Measurements from ENCODE around the gene CHST14.

The CHST14 gene

DNA sequence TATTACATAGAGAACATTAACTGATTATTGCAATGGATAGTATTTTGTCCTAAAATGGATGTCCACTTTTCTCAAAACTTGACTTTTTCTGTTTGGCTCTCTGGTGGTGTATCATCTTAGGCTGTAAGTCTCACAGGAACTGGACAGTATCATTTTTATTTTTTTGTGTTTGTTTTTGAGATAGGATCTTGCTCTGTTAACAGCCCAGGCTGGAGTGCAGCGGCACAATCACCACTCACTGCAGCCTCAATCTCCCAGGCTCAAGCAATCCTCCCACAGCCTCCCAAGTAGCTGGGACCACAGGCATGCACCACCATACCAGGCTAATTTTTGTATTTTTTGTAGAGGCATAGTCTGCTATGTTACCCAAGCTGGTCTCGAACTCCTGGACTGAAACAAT lies 13.1 kb downstream of the CHST14 start:
- Histone ChIP-seq H2AK5ac (ENCODE audit: low read length) (no peak overlapping the region), H4K5ac (ENCODE audit: low read length) (no peak overlapping the region), H3K4me2 (ENCODE audit: low read length) (no peak overlapping the region), H3K27ac (ENCODE audit: low read depth, low read length) (no peak overlapping the region), H3K9ac (ENCODE audit: low read length) (no peak overlapping the region), H3K56ac (ENCODE audit: low read length) (no peak overlapping the region), H3K36me3 (ENCODE audit: control insufficient read depth, insufficient read depth, low read length) (no peaks in the 10 kb centered on the region), H3K4me1 (ENCODE audit: control insufficient read depth, low read depth, low read length) (no peaks in the 10 kb centered on the region), H3K27me3 (ENCODE audit: insufficient read depth, low read length, poor library complexity) (no peaks in the 10 kb centered on the region), H2BK120ac (ENCODE audit: low read depth, low read length) (no peak overlapping the region), H3K79me1 (ENCODE audit: low read length) (no peaks in the 10 kb centered on the region), H3K4me3 (ENCODE audit: low read length) (no peak overlapping the region), H4K8ac (ENCODE audit: low read depth, low read length) (no peak overlapping the region), H2BK15ac (replicated peaks; ENCODE audit: low read depth) (no peak overlapping the region), H3K18ac (ENCODE audit: low read length) (no peak overlapping the region), H3K23ac (ENCODE audit: low read length) (no peak overlapping the region), H2BK5ac (ENCODE audit: low read length) (no peak overlapping the region), H3K79me2 (ENCODE audit: control insufficient read depth, insufficient read depth, low read length) (no peaks in the 10 kb centered on the region), H3K4ac (ENCODE audit: low read depth, low read length) (no peak overlapping the region)
- no CpG with 5 or more reads among the region's 2 CpGs for WGBS (ENCODE audit: extremely low coverage, insufficient coverage, low lambda C conversion rate)
- no peak for DNase-seq

DNA sequence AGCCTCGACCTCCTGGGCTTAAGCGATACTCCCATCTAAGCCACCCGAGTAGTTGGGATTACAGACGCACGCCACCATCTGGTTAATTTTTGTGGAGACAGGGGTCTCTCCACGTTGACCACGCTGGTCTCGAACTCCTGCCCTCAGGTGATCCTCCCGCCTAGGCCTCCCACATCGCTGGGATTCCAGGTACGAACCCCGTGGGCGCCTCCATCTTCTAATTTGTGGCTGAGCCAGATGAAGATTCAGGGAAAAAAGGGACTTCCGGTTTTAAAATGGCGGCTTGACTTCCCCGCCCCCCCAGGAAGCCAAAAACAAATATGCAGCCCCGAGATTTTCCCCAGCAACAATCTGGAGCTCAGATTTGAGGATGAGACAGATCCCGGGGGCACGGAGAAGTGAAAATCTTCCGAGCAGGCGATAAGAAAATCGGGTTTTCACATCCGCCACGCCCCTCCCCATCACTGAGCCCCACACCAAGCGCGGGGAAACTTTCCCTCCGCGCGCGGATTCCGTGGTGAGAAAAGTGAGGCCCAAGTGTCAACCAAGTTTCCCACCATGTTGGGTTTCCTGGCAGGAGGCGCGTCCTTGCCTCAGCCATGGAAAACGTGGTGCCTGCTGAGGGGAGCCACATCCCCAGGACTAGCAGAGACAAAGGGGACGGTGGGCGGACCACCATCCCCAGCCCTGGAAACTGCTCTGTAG lies 15.4 kb downstream of the CHST14 start:
- H3K4ac ChIP-seq (ENCODE audit: low read depth, low read length) = no peak overlapping the region
- H3K27me3 ChIP-seq (ENCODE audit: insufficient read depth, low read length, poor library complexity) = no peaks in the 10 kb centered on the region
- DNase-seq = no peak
- H2AK5ac ChIP-seq (ENCODE audit: low read length) = no peak overlapping the region
- H3K56ac ChIP-seq (ENCODE audit: low read length) = no peak overlapping the region
- no peak overlapping the region for H2BK5ac ChIP-seq (ENCODE audit: low read length)
- H3K23ac ChIP-seq (ENCODE audit: low read length) = no peak overlapping the region
- H3K79me2 ChIP-seq (ENCODE audit: control insufficient read depth, insufficient read depth, low read length) = no peaks in the 10 kb centered on the region
- H2BK120ac ChIP-seq (ENCODE audit: low read depth, low read length) = no peak overlapping the region
- no peak overlapping the region for H4K5ac ChIP-seq (ENCODE audit: low read length)
- H4K8ac ChIP-seq (ENCODE audit: low read depth, low read length) = no peak overlapping the region
- no peak overlapping the region for H3K18ac ChIP-seq (ENCODE audit: low read length)
- H3K9ac ChIP-seq (ENCODE audit: low read length) = no peak overlapping the region
- no peak overlapping the region for H2BK15ac ChIP-seq (replicated peaks; ENCODE audit: low read depth)
- no peak overlapping the region for H3K4me2 ChIP-seq (ENCODE audit: low read length)
- no peaks in the 10 kb centered on the region for H3K79me1 ChIP-seq (ENCODE audit: low read length)
- no peaks in the 10 kb centered on the region for H3K4me1 ChIP-seq (ENCODE audit: control insufficient read depth, low read depth, low read length)
- H3K4me3 ChIP-seq (ENCODE audit: low read length) = no peak overlapping the region
- no peak overlapping the region for H3K27ac ChIP-seq (ENCODE audit: low read depth, low read length)
- WGBS (ENCODE audit: extremely low coverage, insufficient coverage, low lambda C conversion rate) = no CpG with 5 or more reads among the region's 36 CpGs
- H3K36me3 ChIP-seq (ENCODE audit: control insufficient read depth, insufficient read depth, low read length) = no peaks in the 10 kb centered on the region

DNA sequence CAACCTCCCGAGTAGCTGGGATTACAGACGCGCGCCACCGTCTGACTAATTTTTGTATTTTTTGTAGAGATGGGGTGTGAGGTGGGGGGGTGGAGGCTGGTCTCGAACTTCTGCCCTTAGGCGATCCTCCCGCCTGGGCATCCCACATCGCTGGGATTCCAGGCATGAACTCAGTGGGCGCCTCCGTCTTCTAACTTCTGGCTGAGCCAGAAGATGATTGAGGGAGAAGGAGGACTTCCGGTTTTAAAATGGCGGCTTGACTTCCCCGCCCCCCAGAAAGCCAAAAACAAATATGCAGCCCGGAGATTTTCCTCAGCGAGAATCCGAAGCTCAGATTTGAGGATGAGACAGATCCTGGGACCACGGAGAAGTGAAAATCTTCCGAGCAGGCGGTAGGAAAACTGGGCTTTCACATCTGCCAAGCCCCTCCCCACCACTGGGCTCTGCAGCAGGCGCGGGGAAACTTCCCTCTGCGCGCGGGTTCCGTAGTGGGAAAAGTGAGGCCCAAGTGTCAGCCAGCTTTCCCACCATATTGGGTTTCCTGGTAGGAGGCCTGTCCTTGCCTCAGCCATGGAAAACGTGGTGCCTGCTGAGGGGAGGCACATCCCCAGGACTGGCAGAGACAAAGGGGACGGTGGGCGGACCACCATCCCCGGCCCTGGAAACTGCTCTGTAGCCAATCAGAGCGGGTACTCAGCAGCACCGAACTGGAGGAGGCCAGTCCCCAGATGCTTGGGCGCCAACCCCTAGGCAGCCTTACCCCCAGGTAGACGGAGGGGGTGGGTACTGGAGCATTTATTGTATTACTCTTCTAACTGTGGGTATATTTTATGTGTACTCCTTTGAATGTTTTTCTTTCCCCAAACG lies 17.3 kb downstream of the CHST14 start:
- no peak overlapping the region for H3K18ac ChIP-seq (ENCODE audit: low read length)
- no peak overlapping the region for H4K8ac ChIP-seq (ENCODE audit: low read depth, low read length)
- H3K27ac ChIP-seq (ENCODE audit: low read depth, low read length) = no peak overlapping the region
- no peaks in the 10 kb centered on the region for H3K4me1 ChIP-seq (ENCODE audit: control insufficient read depth, low read depth, low read length)
- no peak overlapping the region for H3K23ac ChIP-seq (ENCODE audit: low read length)
- H3K79me2 ChIP-seq (ENCODE audit: control insufficient read depth, insufficient read depth, low read length) = no peaks in the 10 kb centered on the region
- H3K79me1 ChIP-seq (ENCODE audit: low read length) = no peaks in the 10 kb centered on the region
- no peak overlapping the region for H3K56ac ChIP-seq (ENCODE audit: low read length)
- no peak overlapping the region for H2AK5ac ChIP-seq (ENCODE audit: low read length)
- H3K4ac ChIP-seq (ENCODE audit: low read depth, low read length) = no peak overlapping the region
- no peak overlapping the region for H2BK5ac ChIP-seq (ENCODE audit: low read length)
- no peaks in the 10 kb centered on the region for H3K36me3 ChIP-seq (ENCODE audit: control insufficient read depth, insufficient read depth, low read length)
- DNase-seq = no peak
- no peak overlapping the region for H3K4me2 ChIP-seq (ENCODE audit: low read length)
- H3K9ac ChIP-seq (ENCODE audit: low read length) = no peak overlapping the region
- no peak overlapping the region for H2BK15ac ChIP-seq (replicated peaks; ENCODE audit: low read depth)
- H3K27me3 ChIP-seq (ENCODE audit: insufficient read depth, low read length, poor library complexity) = no peaks in the 10 kb centered on the region
- H2BK120ac ChIP-seq (ENCODE audit: low read depth, low read length) = no peak overlapping the region
- H4K5ac ChIP-seq (ENCODE audit: low read length) = no peak overlapping the region
- no peak overlapping the region for H3K4me3 ChIP-seq (ENCODE audit: low read length)
- WGBS (ENCODE audit: extremely low coverage, insufficient coverage, low lambda C conversion rate) = no CpG with 5 or more reads among the region's 35 CpGs

DNA sequence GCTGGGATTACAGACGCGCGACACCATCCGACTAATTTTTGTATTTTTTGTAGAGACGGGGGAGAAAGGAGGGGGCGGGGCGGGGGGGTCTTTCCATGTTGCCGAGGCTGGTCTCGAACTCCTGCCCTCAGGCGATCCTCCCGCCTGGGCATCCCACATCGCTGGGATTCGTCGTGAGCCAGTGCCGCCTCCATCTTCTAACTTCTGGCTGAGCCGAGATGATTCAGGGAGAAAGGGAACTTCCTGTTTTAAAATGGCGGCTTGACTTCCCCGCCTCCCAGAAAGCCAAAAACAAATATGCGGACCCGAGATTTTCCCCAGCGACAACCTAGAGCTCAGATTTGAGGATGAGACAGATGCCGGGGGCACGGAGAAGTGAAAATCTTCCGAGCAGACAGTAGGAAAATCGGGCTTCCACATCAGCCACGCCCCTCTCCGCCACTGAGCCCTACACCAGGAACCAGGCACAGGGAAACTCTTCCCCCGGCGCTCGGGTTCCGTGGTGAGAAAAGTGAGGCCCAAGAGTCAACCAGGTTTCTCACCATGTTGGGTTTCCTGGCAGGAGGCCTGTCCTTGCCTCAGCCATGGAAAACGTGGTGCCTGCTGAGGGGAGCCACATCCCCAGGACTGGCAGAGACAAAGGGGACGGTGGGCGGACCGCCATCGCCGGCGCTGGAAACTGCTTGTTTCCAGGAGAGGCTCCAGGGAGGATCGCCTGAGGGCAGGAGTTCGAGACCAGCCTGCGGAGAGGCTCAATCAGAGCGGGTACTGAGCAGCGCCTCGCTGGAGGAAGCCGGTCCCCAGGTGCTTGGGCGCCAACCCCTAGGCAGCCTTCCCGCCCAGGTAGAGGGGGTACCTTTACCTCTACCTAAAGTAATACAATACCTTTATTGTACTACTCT lies 18.7 kb downstream of the CHST14 start:
- H3K4me3 ChIP-seq (ENCODE audit: low read length) = no peak overlapping the region
- H3K23ac ChIP-seq (ENCODE audit: low read length) = no peak overlapping the region
- no peak overlapping the region for H4K8ac ChIP-seq (ENCODE audit: low read depth, low read length)
- H3K4me1 ChIP-seq (ENCODE audit: control insufficient read depth, low read depth, low read length) = no peaks in the 10 kb centered on the region
- no peak overlapping the region for H2AK5ac ChIP-seq (ENCODE audit: low read length)
- no peaks in the 10 kb centered on the region for H3K36me3 ChIP-seq (ENCODE audit: control insufficient read depth, insufficient read depth, low read length)
- WGBS (ENCODE audit: extremely low coverage, insufficient coverage, low lambda C conversion rate) = no CpG with 5 or more reads among the region's 47 CpGs
- no peak overlapping the region for H3K56ac ChIP-seq (ENCODE audit: low read length)
- H2BK15ac ChIP-seq (replicated peaks; ENCODE audit: low read depth) = no peak overlapping the region
- H3K79me1 ChIP-seq (ENCODE audit: low read length) = no peaks in the 10 kb centered on the region
- no peak overlapping the region for H3K27ac ChIP-seq (ENCODE audit: low read depth, low read length)
- no peaks in the 10 kb centered on the region for H3K27me3 ChIP-seq (ENCODE audit: insufficient read depth, low read length, poor library complexity)
- no peak overlapping the region for H4K5ac ChIP-seq (ENCODE audit: low read length)
- H3K4me2 ChIP-seq (ENCODE audit: low read length) = no peak overlapping the region
- H2BK120ac ChIP-seq (ENCODE audit: low read depth, low read length) = no peak overlapping the region
- DNase-seq = no peak
- H2BK5ac ChIP-seq (ENCODE audit: low read length) = no peak overlapping the region
- no peak overlapping the region for H3K9ac ChIP-seq (ENCODE audit: low read length)
- no peak overlapping the region for H3K4ac ChIP-seq (ENCODE audit: low read depth, low read length)
- no peak overlapping the region for H3K18ac ChIP-seq (ENCODE audit: low read length)
- H3K79me2 ChIP-seq (ENCODE audit: control insufficient read depth, insufficient read depth, low read length) = no peaks in the 10 kb centered on the region

DNA sequence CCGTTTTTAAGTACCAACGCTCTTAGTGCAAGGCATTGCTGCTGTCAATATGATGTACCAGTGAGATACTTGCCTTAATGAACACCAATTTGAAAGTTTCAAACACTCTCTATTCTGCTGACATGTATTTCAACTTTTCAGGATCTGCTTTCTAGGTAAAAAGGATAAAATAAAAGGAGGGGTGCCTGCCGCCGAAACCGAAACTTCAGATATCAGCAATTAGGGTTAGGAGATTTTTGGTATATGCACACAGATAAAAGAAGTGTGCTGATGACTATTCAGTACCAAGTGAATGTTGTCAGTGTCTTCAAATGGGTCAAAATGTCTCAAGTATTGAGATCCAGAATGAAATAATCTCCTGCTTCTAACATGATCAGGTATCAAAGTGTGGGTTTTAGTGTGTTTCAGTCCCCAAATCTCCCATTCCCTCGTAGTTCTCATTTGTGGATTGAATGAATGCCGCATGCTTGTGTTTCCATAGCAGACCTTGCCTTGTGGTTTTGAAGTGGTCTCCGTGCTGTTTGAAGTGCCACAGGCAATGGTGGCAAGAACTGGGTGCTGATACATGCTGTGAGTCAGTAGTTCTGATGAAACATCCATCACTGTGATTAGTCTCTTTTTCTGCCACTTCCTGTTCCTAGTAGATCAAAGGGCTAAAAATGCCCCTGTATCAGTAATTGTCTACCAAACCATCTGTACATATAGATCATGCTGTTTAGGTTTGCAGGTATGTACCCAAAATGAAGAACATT lies 22.5 kb downstream of the CHST14 start:
- no peak overlapping the region for H3K56ac ChIP-seq (ENCODE audit: low read length)
- no peak overlapping the region for H3K18ac ChIP-seq (ENCODE audit: low read length)
- no peak overlapping the region for H3K23ac ChIP-seq (ENCODE audit: low read length)
- no peak for DNase-seq
- no peak overlapping the region for H4K5ac ChIP-seq (ENCODE audit: low read length)
- no peak overlapping the region for H3K4me2 ChIP-seq (ENCODE audit: low read length)
- no peak overlapping the region for H4K8ac ChIP-seq (ENCODE audit: low read depth, low read length)
- no peak overlapping the region for H2BK15ac ChIP-seq (replicated peaks; ENCODE audit: low read depth)
- no peak overlapping the region for H2BK5ac ChIP-seq (ENCODE audit: low read length)
- no peaks in the 10 kb centered on the region for H3K79me2 ChIP-seq (ENCODE audit: control insufficient read depth, insufficient read depth, low read length)
- no peak overlapping the region for H3K4ac ChIP-seq (ENCODE audit: low read depth, low read length)
- no peaks in the 10 kb centered on the region for H3K27me3 ChIP-seq (ENCODE audit: insufficient read depth, low read length, poor library complexity)
- no peak overlapping the region for H2AK5ac ChIP-seq (ENCODE audit: low read length)
- H3K9ac ChIP-seq (ENCODE audit: low read length) = no peak overlapping the region
- WGBS (ENCODE audit: extremely low coverage, insufficient coverage, low lambda C conversion rate) = no CpG with 5 or more reads among the region's 8 CpGs
- no peaks in the 10 kb centered on the region for H3K79me1 ChIP-seq (ENCODE audit: low read length)
- no peak overlapping the region for H3K4me3 ChIP-seq (ENCODE audit: low read length)
- H3K36me3 ChIP-seq (ENCODE audit: control insufficient read depth, insufficient read depth, low read length) = no peaks in the 10 kb centered on the region
- no peaks in the 10 kb centered on the region for H3K4me1 ChIP-seq (ENCODE audit: control insufficient read depth, low read depth, low read length)
- H2BK120ac ChIP-seq (ENCODE audit: low read depth, low read length) = no peak overlapping the region
- no peak overlapping the region for H3K27ac ChIP-seq (ENCODE audit: low read depth, low read length)
